ENCODE data around the gene ATXN3. TPM values are rescaled to one million over a fixed set of nuclear protein-coding genes. Genes with fewer than 3 reads are reported as not detected.

ATXN3 gene
- polyA plus RNA-seq, 5 donors: 22.4 to 39.3 (median 31.9) TPM

- DNase-seq: no peak
Measured at GRCh38 chr14:92012121-92012748, 94.1 kb downstream of the ATXN3 start.

- DNase-seq: no peak
Measured at GRCh38 chr14:92010644-92011043, 95.7 kb downstream of the ATXN3 start.

DNA sequence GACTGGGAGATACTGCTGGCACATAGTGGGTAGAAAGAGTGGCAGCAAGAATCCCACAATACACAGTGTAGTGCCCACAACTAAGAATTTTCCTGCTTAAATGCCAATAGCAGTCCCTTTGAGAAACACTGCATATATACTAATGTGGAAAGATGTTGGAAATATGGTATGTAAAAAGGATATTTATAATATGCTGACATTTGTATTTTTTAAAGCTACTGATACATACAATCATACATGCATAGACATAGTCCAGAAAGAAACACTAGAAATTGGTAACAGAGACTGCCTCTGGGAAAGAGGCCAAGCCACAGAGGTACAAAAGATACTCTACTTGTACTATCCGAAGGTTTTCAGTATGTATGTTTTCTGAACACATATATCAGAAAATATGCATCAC is 96.8 kb downstream of the ATXN3 start:
- no peak for DNase-seq

Other genes with a start within 250 kb of the ATXN3 start
- 10 to 100 TPM; 18.0 to 30.5 (median 28.1) TPM for gene TC2N, start 239.0 kb downstream of the ATXN3 start, polyA plus RNA-seq (ENCODE audit: insufficient read depth in 1 of 5, insufficient read length in 5 of 5, low replicate concordance in 1 of 5)
- 100 to 1,000 TPM in 1 of 5 donors, 10 to 100 TPM in 4; 69.3 to 105 (median 83.8) TPM for gene FBLN5, start 158.9 kb downstream of the ATXN3 start, polyA plus RNA-seq (ENCODE audit: insufficient read depth in 1 of 5, insufficient read length in 5 of 5, low replicate concordance in 1 of 5)
- 10 to 100 TPM; 18.5 to 38.9 (median 33.1) TPM for gene TRIP11, start 66.5 kb downstream of the ATXN3 start, polyA plus RNA-seq (ENCODE audit: insufficient read depth in 1 of 5, insufficient read length in 5 of 5, low replicate concordance in 1 of 5)
- gene NDUFB1, start 15.1 kb upstream of the ATXN3 start, polyA plus RNA-seq (ENCODE audit: insufficient read depth in 1 of 5, insufficient read length in 5 of 5, low replicate concordance in 1 of 5): 100 to 1,000 TPM; 124 to 148 (median 140) TPM
- 10 to 100 TPM; 38.6 to 65.6 (median 59.0) TPM for gene CPSF2, start 15.4 kb upstream of the ATXN3 start, polyA plus RNA-seq (ENCODE audit: insufficient read depth in 1 of 5, insufficient read length in 5 of 5, low replicate concordance in 1 of 5)
- gene SLC24A4, start 216.6 kb upstream of the ATXN3 start, polyA plus RNA-seq (ENCODE audit: insufficient read depth in 1 of 5, insufficient read length in 5 of 5, low replicate concordance in 1 of 5): under 1 TPM; 0.28 to 0.45 (median 0.33) TPM